HepG2 (cell line): Measurements from ENCODE around the gene GTF2F1. TPM values are rescaled to one million over a fixed set of nuclear protein-coding genes. Genes with fewer than 3 reads are reported as not detected.

ENCODE experiments used
- ATAC-seq: fragments of 200-7000 bp; cut with Tn5 transposase; 3 replicates; pipeline ENCODE4 v1.9.1; 2020; ENCODE audit warnings: mild to moderate bottlenecking, moderate library complexity
- BruUV-seq: library from RNA; stranded (reverse); fragments of 400-500 nt; replicated peaks from 2 replicates; lab custom pipeline; 2021; lab: Mats Ljungman, UMichigan
- CTCF ChIA-PET: fragments of 300-600 bp; formaldehyde crosslinking; extraction: SDS; loops from one replicate; lab custom pipeline; 2021; ENCODE audit warnings: low total read pairs, inconsistent platforms, low intra/inter-chr PET ratio; lab: Yijun Ruan, JAX
- POLR2A ChIA-PET: fragments of 350-600 bp; sonication (Branson Sonifier 250); formaldehyde crosslinking; loops from one replicate; lab custom pipeline; 2020; ENCODE audit warnings: antibody characterized with exemption, inconsistent platforms; lab: Yijun Ruan, JAX
- DNase-seq: peaks from one replicate; pipeline ENCODE4 v3.0.0-alpha.2; 2015; ENCODE audit warnings: low spot score
- FAIRE-seq: peaks from 3 replicates; lab custom pipeline; 2011; peaks lifted over from hg19 to GRCh38; lab: Jason Lieb, UNC
- H2AFZ ChIP-seq: one replicate; pipeline ENCODE4 v1.6.1; 2011; ENCODE audit warnings: low read length, inconsistent platforms
- H3K27ac ChIP-seq: fragments of 300-600 bp; 3 replicates; pipeline ENCODE4 v1.8.0; 2011; ENCODE audit warnings: mixed run types, mild to moderate bottlenecking, mixed read lengths, low read length, inconsistent platforms; ENCODE audit not compliant: insufficient read depth; ENCODE audit errors: extremely low read length
- H3K27me3 ChIP-seq, 2 experiments: fragments of 200-600 bp in 1 of 2; 2 replicates in 1 of 2; 3 replicates in 1 of 2; pipeline versions ENCODE4 v1.6.0 to v1.8.0; 2011; ENCODE audit warnings: low read length in 2 of 2, mild to moderate bottlenecking in 2 of 2, moderate library complexity in 2 of 2, inconsistent platforms in 1 of 2; ENCODE audit not compliant: insufficient read depth in 2 of 2, control insufficient read depth in 1 of 2
- H3K36me3 ChIP-seq, 2 experiments: fragments of 200-600 bp in 1 of 2; replicated peaks in 1 of 2; 2 replicates in 1 of 2; 3 replicates in 1 of 2; pipeline versions ENCODE4 v1.5.1 to v1.8.0; 2011; ENCODE audit warnings: low read length in 2 of 2, inconsistent platforms in 1 of 2; ENCODE audit not compliant: insufficient read depth in 2 of 2, control insufficient read depth in 1 of 2
- H3K4me1 ChIP-seq: 2 replicates; pipeline ENCODE4 v1.5.1; 2012; ENCODE audit warnings: low read length, inconsistent platforms; ENCODE audit not compliant: insufficient read depth
- H3K4me2 ChIP-seq: 2 replicates; pipeline ENCODE4 v1.6.0; 2011; ENCODE audit warnings: low read depth, low read length, inconsistent platforms
- H3K4me3 ChIP-seq, 3 experiments: fragments of 200-600 bp in 1 of 3; sonication (generic), shearing (Covaris generic) in 1 of 3; replicated peaks in 1 of 3; 2 replicates each; pipeline ENCODE4 v1.5.1; 2011 to 2016; ENCODE audit warnings: low read length in 3 of 3, inconsistent platforms in 2 of 3, low read depth in 2 of 3, mild to moderate bottlenecking in 2 of 3, control low read depth in 1 of 3, mixed read lengths in 1 of 3; ENCODE audit not compliant: insufficient read depth in 1 of 3
- H3K79me2 ChIP-seq: one replicate; pipeline ENCODE4 v1.6.1; 2011; ENCODE audit warnings: low read length, inconsistent platforms; ENCODE audit not compliant: insufficient read depth
- H3K9ac ChIP-seq: 2 replicates; pipeline ENCODE4 v1.6.0; 2011; ENCODE audit warnings: mild to moderate bottlenecking, low read depth, low read length, inconsistent platforms; ENCODE audit not compliant: insufficient read depth
- H3K9me3 ChIP-seq: 2 replicates; pipeline ENCODE4 v1.5.1; 2012; ENCODE audit warnings: mild to moderate bottlenecking, low read length
- H4K20me1 ChIP-seq: 2 replicates; pipeline ENCODE4 v1.6.0; 2011; ENCODE audit warnings: inconsistent platforms, mild to moderate bottlenecking, low read length, moderate library complexity; ENCODE audit not compliant: insufficient read depth
- DMTF1 ChIP-seq: sonication (generic); formaldehyde crosslinking; IDR thresholded peaks from 2 replicates; pipeline ENCODE4 v1.4.0; 2020; ENCODE audit warnings: mild to moderate bottlenecking, missing genetic modification reagents
- FOXP1 ChIP-seq, 2 experiments: fragments of 450-650 bp in 1 of 2; IDR thresholded peaks; 2 replicates each; pipeline ENCODE4 v1.6.1; 2017 to 2018; ENCODE audit warnings: antibody characterized with exemption in 1 of 2
- HMG20A ChIP-seq: IDR thresholded peaks from 2 replicates; pipeline ENCODE4 v1.6.1; 2016; ENCODE audit warnings: borderline replicate concordance
- HNF4G ChIP-seq, 2 experiments: sonication (generic) in 1 of 2; formaldehyde crosslinking in 1 of 2; IDR thresholded peaks; 2 replicates each; pipeline versions ENCODE4 v1.4.0 to v1.6.1; 2011 to 2020; ENCODE audit warnings: borderline replicate concordance in 2 of 2, low read depth in 2 of 2, mild to moderate bottlenecking in 2 of 2, low read length in 1 of 2, missing genetic modification reagents in 1 of 2, moderate library complexity in 1 of 2
- MXI1 ChIP-seq: IDR thresholded peaks from 3 replicates; pipeline ENCODE4 v1.6.1; 2012; ENCODE audit warnings: low read depth, low read length, inconsistent platforms, borderline replicate concordance
- PHF21A ChIP-seq: sonication (generic); formaldehyde crosslinking; IDR thresholded peaks from 2 replicates; pipeline ENCODE4 v1.5.0; 2020; ENCODE audit warnings: mild to moderate bottlenecking, missing genetic modification reagents
- POLR2G ChIP-seq: fragments of 200-400 bp; formaldehyde crosslinking; IDR thresholded peaks from 2 replicates; pipeline ENCODE4 v1.6.1; 2018; ENCODE audit warnings: mild to moderate bottlenecking, low read depth, low read length, moderate library complexity
- RBFOX2 ChIP-seq: fragments of 200-400 bp; formaldehyde crosslinking; IDR thresholded peaks from 2 replicates; pipeline ENCODE4 v1.6.1; 2017; ENCODE audit warnings: low read depth, mild to moderate bottlenecking, low read length
- TFE3 ChIP-seq: IDR thresholded peaks from 2 replicates; pipeline ENCODE4 v1.6.1; 2016
- ZNF251 ChIP-seq: sonication (generic); formaldehyde crosslinking; IDR thresholded peaks from 2 replicates; pipeline ENCODE4 v1.9.0; 2021; ENCODE audit warnings: mild to moderate bottlenecking, missing genetic modification reagents
- ZNF253 ChIP-seq: sonication (generic); formaldehyde crosslinking; IDR thresholded peaks from 2 replicates; pipeline ENCODE4 v1.8.0; 2022; ENCODE audit warnings: mild to moderate bottlenecking, missing genetic modification reagents, borderline replicate concordance
- ZNF260 ChIP-seq: sonication (generic); formaldehyde crosslinking; IDR thresholded peaks from 2 replicates; pipeline ENCODE4 v1.4.0; 2020; ENCODE audit warnings: missing genetic modification reagents, low read depth, mild to moderate bottlenecking, borderline replicate concordance
- ZNF652 ChIP-seq: IDR thresholded peaks from 2 replicates; pipeline ENCODE4 v1.6.1; 2016; ENCODE audit warnings: low read depth, borderline replicate concordance
- WGBS: methylation state at CpG from one replicate; pipeline ENCODE4 v1.1.6; 2017; ENCODE audit warnings: low lambda C conversion rate; 5-methylcytosine and 5-hydroxymethylcytosine counted together
- in situ Hi-C: cut with HindIII; loops from 2 replicates; pipeline ENCODE4 v1.10.0; 2017; ENCODE audit warnings: low pct_unique_long_range_greater_than_20kb; ENCODE audit not compliant: extremely low pct_ligation_motif_present
- intact Hi-C: fragments of 100-400 bp; cut with micrococcal nuclease; formaldehyde crosslinking; loops from one replicate; pipeline ENCODE4 v1.10.0; 2022; ENCODE audit not compliant: unreplicated experiment
- polyA plus RNA-seq, 8 experiments: library from polyadenylated mRNA; depleted of rRNA in 3 of 8; stranded (reverse) in 7 of 8; unstranded in 1 of 8; fragments of >200 nt; fragmentation: Illumina TruSeq in 4 of 8; extraction: Trizol in 4 of 8; gene quantifications; 2 replicates each; pipeline versions ENCODE4 v1.2.1 to v1.2.3, GENCODE V29; 2011 to 2016; ENCODE audit warnings: low read depth in 4 of 8, missing spikeins in 1 of 8, mixed read lengths in 1 of 8; ENCODE audit not compliant: insufficient read depth in 1 of 8
- total RNA-seq, 5 experiments: library from RNA; depleted of rRNA; stranded (reverse); fragments of >200 nt; fragmentation: Illumina TruSeq; extraction: Trizol; gene quantifications; 2 replicates each; pipeline ENCODE4 v1.2.3, GENCODE V29; 2016; ENCODE audit warnings: low read depth in 1 of 5
- TF ChIP-seq, protein P1 (sequence below): IDR thresholded peaks from 2 replicates; pipeline ENCODE4 v1.6.1; 2016; ENCODE audit warnings: missing compliant biosample characterization, missing genetic modification reagents, borderline replicate concordance
- TF ChIP-seq, protein P2 (sequence below): sonication (generic); formaldehyde crosslinking; IDR thresholded peaks from 2 replicates; pipeline ENCODE4 v1.8.0; 2023; ENCODE audit warnings: mild to moderate bottlenecking, missing genetic modification reagents

Gene GTF2F1
- total and polyA plus RNA-seq, 2 of the 13 experiments (the other 11 are each of a cell fraction or from before 2014, with no cell fraction given) = 27.8 to 34.1 TPM

GRCh38 chr19:6406401-6406800 lies 13.4 kb upstream of the GTF2F1 start (continued):
- TF ChIP-seq RBFOX2 (no peak), ZNF652 (no peak), POLR2G (no peak), ZNF251 (CRISPR knock-in tag) (no peak)

- Histone ChIP-seq H3K4me2 (peak overlapping the region; percentile 74), H3K9me3 (no peaks in the 10 kb centered on the region), H3K36me3 (no peaks in the 10 kb centered on the region), H3K4me1 (peaks cover 18% of the 10 kb centered on the region), H3K4me3 (peak overlapping the region; percentile 19 to 50 (median 21)), H3K27me3 (no peaks in the 10 kb centered on the region), H3K79me2 (no peaks in the 10 kb centered on the region), H3K9ac (peak overlapping the region; percentile 16; the same call in 1 of the 2 replicates), H2AFZ (no peak overlapping the region), H4K20me1 (no peaks in the 10 kb centered on the region), H3K27ac (peak overlapping the region; percentile 48)
- CTCF ChIA-PET = no interaction called here
- POLR2A ChIA-PET = interaction anchor here (1.0 to 3.3 kb wide), 6 partner anchors 10 to 73 kb away, joined by 3 to 17 read pairs (median 7); partner anchors contain the start of genes ALKBH7, CLPP, GTF2F1 and KHSRP
- peak; percentile 58 for DNase-seq
- BruUV-seq = no TSS peak
- intact Hi-C loops (no loop called here), in situ Hi-C loops (no loop called here)
- FAIRE-seq = peak; percentile 76
- ATAC-seq = peak; percentile 87
- under 1% methylated on average over 17 of the region's 22 CpGs for WGBS
- TF ChIP-seq, protein P1, sequence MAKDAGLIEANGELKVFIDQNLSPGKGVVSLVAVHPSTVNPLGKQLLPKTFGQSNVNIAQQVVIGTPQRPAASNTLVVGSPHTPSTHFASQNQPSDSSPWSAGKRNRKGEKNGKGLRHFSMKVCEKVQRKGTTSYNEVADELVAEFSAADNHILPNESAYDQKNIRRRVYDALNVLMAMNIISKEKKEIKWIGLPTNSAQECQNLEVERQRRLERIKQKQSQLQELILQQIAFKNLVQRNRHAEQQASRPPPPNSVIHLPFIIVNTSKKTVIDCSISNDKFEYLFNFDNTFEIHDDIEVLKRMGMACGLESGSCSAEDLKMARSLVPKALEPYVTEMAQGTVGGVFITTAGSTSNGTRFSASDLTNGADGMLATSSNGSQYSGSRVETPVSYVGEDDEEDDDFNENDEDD (CRISPR knock-in tag) = no peak
- no peak for TF ChIP-seq TFE3
- TF ChIP-seq MXI1 = peak; percentile 52; the same call in 2 of the 3 replicates
- TF ChIP-seq PHF21A = peak; percentile 84; the same call in 1 of the 2 replicates
- TF ChIP-seq DMTF1 (CRISPR knock-in tag) = no peak
- no peak for TF ChIP-seq FOXP1 (IDR thresholded peaks at IDR 0.05)
- peak; percentile 19; the same call in 1 of the 2 replicates for TF ChIP-seq FOXP1 (CRISPR knock-in tag; IDR thresholded peaks at IDR 0.05)
- peak; percentile 56; the same call in 1 of the 2 replicates for TF ChIP-seq HMG20A (CRISPR knock-in tag)
- TF ChIP-seq ZNF253 (CRISPR knock-in tag) = 0 out of 2 replicates have a peak, but pooled peaks have one; percentile 49
- TF ChIP-seq, protein P2, sequence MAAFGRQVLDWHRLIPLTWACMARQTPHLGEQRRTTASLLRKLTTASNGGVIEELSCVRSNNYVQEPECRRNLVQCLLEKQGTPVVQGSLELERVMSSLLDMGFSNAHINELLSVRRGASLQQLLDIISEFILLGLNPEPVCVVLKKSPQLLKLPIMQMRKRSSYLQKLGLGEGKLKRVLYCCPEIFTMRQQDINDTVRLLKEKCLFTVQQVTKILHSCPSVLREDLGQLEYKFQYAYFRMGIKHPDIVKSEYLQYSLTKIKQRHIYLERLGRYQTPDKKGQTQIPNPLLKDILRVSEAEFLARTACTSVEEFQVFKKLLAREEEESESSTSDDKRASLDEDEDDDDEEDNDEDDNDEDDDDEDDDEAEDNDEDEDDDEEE (CRISPR knock-in tag) = 0 out of 2 replicates have a peak, but pooled peaks have one; percentile 35
- TF ChIP-seq ZNF260 = no peak
- peak; percentile 97 for TF ChIP-seq HNF4G (IDR thresholded peaks at IDR 0.05; ENCODE audit: borderline replicate concordance, low read depth, low read length)
- TF ChIP-seq HNF4G (CRISPR knock-in tag; IDR thresholded peaks at IDR 0.05; ENCODE audit: borderline replicate concordance, low read depth) = peak; percentile 88
These were observed 10.1 kb upstream of the GTF2F1 start for GRCh38 chr19:6402837-6403608.
